Activated CD8-positive, alpha-beta memory T cell treated with anti-CD3 and anti-CD28 coated beads, Interleukin-2, amount 50 U/mL, for 4 hours (primary cell): ENCODE data around the gene SLC25A11.
A peak's percentile ranks its signal among the peaks of the same experiment; 100 is the strongest.

Experiments
- DNase-seq: peaks from one replicate; pipeline ENCODE4 v3.0.0-alpha.2; 2020

The SLC25A11 gene, protein sequence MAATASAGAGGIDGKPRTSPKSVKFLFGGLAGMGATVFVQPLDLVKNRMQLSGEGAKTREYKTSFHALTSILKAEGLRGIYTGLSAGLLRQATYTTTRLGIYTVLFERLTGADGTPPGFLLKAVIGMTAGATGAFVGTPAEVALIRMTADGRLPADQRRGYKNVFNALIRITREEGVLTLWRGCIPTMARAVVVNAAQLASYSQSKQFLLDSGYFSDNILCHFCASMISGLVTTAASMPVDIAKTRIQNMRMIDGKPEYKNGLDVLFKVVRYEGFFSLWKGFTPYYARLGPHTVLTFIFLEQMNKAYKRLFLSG

DNA sequence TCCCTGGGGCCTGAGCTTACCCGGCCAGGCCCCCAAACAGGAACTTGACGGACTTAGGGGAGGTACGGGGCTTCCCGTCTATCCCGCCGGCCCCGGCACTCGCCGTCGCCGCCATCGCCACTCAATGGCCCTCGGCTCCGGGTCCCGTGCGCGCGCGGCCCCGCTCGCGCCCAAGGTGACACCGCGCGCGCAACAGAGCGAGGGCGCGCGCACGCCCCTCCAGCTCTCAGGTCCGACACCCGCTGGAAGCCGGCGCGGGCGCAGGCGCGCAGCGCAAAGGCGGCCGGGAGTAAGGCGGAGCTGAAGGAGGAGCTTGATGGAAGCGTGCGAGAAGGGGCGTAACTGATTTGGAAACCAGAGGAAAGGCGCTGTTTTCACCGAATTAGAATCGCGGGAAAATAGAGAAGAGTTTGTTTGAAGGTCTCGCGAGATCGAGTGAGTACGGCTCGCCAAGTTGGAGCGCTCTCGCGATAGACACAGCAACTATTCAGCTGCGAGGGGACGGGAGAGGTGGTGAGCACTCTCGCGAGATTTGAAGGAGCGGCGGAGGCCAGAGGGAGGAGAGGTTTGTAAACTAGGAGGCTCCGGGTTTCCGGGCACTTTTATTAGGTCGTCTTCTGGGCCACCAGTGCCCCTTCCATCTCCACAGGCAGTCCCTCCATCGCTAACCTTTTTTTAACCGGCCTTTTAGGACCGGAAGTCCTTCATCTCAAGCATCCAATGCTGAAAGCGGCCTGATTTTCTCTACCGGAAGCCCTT, at the start of gene SLC25A11, which contains the start of gene RNF167:
TSS of gene SLC25A11 (minus strand) at position 251 of the 759 bp plus-strand sequence. CDS start at position 115, 136 bp downstream.
TSS of gene RNF167 (plus strand) at position 473 of the 759 bp plus-strand sequence. CDS start 642 bp downstream, outside the sequence.
- peak; percentile 92 for DNase-seq

DNA sequence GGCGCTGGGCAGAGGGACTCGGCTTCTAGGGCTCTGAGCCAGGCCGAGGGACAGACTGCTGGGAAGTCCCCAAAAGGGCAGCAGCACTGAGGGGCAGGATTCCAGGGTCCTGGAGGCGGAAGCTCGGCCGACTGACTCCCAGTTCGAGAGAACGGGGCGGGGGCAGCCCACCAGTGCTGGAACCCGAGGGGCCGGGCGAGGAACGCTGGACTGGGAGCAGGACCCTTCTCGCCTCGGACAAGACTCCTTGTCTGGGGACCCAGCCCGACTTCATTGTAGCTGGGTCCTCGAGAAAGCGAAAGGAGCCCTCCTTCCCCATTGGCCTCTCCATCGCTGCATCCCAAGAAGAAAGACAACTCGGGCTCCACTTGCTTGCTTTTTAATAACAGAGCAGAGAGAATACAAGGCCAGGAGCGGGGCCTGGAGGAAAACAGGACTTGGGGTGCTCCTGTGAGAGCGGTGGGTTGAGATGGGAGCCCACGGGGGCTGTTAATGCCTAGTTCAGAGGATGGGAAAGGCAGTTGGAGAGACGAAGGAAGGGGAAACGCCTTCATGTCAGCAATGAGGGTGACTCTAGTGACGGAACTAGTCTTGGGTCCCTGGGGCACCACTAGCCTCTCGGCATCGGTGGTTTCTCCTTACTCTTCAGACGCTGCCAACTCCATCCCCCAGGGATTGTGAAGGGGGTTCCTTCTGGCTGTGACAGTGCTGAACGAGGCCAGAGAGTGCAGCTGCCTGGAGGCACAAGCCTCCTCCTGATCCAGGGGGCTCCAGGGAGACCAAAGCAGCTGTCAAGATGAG, 48.1 kb upstream of the SLC25A11 start:
- no peak for DNase-seq

DNA sequence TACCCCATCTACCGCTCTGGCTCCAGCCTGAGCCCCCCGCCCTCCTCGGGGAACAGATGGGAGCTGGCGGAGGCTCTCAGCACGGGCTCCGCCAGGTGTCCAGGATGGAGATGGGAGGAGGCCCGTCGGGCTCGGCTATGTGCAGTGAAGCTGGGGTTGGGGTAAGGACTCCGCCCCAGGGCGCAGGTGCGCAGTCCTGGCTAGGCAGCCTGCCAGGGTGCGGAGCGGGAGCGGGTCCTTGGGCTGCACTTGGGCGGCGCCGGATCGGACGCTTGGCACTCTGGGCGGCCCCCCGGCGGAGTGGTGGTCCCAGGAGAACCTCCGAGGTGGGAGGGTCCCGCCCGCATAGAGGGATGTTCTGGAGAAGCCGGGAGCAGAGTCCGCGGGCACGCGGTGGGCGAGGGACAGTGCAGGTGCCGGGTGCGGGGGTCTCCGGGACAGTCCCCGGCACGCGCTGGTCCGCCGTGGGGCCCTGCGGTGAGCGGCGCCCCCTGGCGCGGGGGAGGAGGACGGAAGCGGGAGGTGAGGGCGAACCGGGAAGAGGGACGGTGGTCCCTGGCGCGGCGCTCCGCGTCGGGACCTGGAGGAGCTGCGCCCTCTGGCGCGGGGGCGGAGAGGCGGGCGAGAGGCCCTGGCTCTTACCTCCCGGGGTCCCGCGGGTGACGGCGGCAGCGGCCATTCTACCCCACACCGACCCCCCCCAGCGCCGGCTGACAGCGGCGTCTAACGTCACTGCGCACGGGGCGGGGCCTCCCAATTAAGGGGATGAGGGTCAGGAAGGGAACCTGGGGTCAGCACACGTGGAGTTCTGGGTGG, 47.3 kb upstream of the SLC25A11 start, which contains the start of gene CAMTA2:
TSS of gene CAMTA2 (minus strand) at position 725 of the 816 bp plus-strand sequence. CDS start 1,453 bp downstream, outside the sequence.
- peak; percentile 91 for DNase-seq

DNA sequence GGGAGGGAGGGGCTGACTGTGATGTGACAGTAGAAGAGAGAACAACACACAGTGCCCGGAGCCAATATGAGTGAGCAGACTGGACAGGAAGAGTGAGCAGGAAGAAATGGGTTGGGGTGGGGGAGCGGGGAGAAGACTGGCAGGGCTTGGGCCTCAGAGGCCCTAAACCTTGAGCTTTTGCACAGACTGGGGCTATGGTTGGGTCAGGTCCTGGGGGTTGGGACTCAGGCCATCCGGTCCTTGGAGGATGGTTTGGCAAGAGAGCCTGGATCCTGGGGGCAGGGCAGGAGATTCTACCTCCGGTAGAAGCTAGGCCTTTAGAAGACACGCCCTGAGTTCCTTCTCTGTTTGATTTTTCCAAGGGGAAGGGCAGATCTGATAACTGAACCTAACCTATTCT, 46.6 kb upstream of the SLC25A11 start:
- no peak for DNase-seq

DNA sequence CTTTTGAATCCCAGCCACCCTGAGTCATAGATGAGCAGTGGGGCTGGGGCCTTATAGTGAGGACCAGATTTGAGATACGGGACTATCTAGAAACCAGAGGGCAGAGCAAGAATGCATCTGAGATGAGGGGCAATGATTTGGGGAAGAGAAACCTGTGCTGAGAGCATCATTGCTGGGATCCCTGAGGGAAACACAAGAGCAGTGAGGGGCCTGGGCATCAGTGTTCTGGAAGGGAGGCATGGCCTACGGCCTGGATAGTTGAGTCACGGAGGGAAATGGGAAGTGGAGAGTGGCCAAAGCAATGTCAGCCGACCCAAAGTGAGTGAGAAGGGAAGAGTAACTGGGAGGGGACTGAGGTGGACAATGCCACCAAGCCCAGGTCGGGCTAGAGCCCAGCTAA, 42.5 kb upstream of the SLC25A11 start:
- DNase-seq = no peak

DNA sequence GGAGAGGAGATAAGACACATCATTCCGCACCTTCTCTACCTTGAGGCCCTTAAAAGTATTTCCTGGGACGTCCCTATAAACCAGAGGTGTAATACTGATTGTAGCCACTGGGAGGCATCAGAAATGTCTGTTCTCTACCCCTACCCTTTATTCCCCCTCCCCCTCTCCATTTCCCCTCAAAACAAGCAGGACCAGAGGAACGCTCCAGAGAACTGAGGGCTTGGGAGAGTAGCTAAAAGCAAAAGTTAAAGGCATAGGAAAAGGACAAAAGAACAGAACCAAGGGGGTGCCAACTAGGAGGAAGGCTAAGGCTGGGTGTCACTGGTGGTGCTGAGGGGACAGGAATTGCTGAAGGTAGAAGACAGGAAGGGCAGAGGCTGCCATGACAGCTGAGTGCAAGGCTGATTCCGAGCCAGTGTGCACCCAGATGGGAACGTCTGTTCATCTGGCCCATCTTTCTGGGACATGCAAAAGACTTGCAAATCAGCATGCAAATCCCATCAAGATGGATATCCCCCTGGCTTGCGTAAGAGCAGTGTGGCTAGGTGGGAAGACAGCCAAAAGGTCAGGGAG, 40.9 kb upstream of the SLC25A11 start:
- no peak for DNase-seq

DNA sequence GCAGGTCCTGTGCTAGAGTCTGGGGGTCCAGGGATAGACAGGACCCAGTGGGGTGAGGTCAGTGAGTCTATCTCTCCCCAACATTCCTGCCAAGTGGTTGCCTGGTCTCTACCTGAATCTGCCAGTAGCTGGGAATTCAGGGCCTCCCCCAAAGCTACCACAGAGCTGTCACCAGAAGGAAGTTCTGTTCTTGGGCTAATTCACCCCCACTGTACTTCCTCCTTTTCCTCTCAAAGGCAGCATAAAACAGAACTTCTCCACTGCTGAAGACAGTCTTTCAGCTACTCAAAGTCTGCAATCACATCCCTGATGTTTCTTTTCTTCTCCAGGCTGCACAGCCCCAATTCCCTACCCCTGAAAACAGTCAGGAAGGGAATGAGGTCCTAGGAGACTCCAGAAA, 38.9 kb upstream of the SLC25A11 start:
- DNase-seq = no peak

DNA sequence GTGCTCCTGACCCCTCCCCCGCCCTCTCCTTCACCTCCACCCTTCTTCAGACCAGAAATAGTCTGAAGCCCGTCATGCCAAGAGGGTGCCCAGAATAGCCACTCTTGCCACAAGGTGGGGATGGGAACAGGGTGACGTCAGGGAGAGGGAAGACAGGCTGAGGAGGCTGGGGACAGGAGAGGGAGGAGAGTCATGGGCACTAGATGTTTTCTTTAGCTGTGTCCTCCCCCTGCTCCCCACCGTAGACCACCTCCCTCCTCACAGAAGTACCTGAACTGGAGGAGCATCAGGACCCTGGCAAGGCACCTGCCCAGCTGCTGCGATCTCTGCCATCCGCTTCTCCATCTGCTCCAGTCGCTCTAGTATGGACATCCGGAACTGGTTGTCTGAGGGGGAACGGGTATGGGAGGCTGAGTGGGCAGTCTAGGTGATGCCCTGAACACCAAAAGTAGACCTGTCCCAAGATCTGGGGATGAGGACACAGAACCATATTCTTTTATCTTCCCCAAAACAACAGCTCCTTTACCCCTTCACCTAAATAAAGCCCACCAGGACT, 34.3 kb upstream of the SLC25A11 start:
- DNase-seq = no peak

DNA sequence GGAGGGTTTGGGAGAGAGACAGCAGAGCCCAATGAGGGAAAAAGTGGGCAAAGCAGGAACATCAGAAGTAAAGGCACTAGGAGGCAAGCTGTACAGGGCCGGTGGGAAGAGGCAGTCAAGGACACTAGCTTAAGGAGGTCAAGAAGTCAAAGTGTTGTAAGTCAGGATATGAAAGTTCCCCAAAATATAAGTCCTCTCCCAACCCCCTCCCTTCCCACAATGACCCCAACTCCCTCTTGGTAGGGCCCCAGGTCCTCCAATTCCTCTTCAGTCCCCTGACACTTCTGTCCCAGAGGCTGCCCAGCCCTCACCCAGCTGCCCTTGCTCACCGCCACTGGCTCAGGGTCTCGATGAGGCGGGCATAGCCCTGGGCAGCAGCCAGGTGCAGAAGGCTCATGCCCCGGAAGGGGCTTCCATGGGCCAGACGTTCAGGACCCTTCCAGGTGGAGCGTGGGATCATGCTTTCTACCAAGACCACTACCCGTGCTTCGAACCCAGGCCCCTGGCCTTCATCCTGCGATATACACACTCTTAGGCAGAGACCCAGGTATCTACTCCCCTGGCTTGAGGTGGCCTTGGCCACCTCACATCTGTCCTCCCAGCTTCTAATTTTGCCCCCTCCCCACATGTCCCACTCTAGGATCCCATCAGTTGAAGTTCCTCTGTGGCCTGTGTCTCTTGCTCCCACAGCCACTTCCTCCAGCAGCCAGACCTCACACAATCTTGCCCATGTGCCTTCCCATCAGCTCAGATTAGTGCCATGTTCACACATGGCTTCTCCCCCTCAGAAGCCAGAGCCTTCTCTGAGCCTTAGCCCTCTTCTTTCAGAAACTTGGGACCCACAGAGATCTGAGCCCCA, 33.6 kb upstream of the SLC25A11 start:
- DNase-seq = no peak

DNA sequence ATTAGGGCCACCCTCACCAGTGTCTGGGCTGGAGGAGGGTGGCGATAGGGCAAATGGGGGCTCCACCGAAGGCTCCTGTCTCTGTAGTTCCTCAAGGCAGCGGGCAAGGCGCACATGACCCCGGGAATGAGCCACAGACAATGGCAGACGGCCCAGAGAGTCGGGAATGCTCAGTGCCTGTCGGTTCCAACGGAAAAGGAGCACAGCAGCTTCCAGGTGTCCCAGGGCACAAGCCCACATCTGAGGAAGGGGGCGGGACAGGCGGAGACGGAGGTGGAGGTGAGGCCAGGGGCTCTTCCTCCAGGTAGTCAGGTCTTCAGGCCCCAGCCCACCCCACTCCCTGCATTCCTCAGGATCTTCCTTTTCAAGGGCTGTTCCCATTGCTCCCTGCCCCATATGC, 32.9 kb upstream of the SLC25A11 start:
- DNase-seq = no peak

DNA sequence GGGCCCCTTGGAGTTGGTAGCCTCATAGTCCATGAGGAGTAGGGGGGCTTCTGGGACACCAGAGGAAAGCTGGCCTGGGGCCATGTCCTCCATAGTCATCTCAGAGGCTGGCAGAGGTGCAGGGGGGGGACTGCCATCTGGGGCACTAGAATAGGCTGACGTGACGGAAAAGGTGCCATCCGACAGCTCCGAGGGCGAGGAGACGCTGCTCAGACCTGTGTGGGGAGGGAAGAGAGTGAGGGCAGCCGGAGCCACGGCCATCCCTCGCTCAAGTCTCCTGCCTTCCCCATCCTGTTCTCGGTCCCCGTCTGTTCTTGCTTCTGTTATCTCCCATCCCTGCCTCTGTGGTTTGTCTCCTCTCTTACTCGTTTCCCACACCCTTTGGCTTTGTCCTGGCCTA, 32.5 kb upstream of the SLC25A11 start:
- no peak for DNase-seq

DNA sequence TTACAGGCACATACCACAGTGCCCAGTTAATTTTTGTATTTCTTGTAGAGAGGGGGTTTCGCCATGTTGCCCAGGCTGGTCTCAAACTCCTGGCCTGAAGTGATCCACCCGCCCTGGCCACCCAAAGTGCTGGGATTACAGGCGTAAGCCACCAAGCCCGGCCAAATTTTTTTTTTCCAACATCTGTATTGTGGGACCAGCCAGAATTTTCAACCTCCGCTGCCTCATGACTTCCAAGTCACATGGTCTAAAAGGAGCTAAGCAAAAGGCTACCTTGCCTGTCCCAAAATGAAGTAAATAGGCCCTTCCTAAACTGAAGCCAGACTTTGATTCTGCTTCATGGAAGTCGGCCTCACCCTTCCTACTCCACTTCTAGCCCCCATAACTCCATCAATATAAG, 32.0 kb upstream of the SLC25A11 start:
- DNase-seq = no peak

DNA sequence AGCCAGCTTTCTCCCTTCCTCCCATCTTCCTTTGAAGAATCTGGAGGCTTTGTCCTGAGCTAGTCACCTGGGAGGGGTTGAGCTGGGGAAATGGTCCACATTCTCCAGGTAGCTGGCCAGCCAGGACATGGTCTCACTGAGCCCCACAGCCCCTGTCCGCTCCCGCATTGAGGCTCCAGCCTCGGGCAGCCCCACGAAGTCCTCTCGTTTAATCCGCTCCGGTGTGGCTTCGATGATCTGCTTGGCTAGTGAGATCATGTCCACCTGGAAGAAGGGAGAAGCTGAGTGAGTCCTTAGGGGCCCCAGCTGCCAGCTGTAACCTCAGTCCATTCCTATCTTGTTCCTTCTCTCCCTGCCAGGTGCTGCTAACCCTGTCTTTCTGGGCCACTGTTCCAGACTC, 30.4 kb upstream of the SLC25A11 start:
- no peak for DNase-seq

DNA sequence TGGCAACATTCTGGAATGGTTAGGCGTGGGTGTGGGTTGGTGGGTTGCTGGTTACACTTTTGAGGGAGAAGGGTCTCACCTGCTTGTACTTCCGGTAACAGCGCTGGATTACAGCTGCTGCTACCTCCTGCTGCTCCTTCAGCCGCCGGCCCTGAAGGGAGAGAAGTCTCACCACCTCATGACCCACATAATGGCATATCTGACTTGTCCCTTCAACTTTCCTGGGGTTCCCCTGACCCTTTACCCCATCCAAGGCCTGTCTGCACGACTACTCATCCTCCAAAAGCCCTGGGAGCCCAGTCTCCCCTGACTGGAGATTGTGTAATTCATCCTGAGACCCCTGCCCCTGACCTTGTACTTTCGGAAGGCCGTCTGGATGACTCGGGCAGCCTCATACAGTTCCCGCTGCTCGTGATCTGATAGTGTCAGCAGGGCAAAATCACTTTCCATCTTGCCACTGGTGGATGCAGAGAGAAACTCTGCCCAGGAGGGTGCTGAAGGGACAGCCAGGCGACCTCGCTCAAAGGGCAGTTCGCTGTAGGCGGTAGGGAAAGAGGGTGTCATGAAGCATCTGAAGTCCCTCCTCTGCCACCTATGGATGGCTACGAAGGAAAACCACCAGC, 29.8 kb upstream of the SLC25A11 start:
- DNase-seq = no peak

DNA sequence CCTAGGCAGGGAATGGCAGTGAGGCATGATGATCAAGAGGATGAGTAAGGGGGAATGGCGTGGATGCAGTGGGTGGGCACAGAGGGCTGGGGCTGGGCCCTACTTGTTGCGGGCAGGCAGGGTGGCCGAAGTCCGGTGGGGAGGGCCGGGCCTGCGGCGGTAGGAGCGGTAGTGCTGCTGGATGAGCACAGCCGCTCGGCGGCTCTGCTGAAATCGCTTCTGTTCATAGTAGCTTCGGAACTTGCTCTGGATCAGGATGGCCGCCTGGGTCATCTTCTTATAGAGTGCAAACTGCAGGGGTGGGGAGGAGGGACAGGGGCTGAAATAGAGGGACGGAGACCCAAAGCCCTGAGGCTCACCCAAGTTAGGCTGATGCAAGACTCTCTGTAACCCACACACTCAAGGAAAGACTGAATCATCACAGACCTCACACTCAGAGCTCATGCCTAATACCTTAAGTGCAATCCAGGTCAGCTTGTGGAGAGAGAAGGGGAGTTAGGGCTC, 29.3 kb upstream of the SLC25A11 start:
- no peak for DNase-seq

DNA sequence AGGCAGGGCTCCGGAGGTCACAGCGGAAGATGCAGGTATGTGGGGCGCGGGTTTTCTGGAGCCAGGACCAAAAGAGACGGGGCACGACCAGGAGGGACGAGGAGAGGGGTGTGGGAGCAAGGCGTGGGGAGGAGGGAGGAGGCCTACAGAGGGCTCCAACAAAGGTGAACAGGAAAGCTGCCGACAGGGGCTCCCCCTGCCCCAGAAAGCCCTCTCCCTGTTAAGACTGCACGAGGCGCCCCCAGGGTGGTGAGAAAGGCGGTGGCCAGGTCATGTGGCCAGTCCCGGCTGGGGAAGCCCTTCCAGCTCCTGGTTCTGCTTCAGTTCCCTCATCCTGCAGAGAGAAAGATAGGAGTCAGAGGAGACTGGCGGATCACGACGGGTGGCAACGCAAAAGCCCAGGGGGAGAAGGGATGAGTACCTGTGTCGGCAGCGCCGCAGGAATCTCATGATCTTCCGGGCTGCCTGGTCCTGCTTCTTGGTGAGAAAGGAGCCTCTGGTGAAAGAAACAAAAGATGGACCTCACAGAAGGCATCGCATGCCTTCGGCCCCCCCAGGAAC, 28.7 kb upstream of the SLC25A11 start:
- DNase-seq = no peak

DNA sequence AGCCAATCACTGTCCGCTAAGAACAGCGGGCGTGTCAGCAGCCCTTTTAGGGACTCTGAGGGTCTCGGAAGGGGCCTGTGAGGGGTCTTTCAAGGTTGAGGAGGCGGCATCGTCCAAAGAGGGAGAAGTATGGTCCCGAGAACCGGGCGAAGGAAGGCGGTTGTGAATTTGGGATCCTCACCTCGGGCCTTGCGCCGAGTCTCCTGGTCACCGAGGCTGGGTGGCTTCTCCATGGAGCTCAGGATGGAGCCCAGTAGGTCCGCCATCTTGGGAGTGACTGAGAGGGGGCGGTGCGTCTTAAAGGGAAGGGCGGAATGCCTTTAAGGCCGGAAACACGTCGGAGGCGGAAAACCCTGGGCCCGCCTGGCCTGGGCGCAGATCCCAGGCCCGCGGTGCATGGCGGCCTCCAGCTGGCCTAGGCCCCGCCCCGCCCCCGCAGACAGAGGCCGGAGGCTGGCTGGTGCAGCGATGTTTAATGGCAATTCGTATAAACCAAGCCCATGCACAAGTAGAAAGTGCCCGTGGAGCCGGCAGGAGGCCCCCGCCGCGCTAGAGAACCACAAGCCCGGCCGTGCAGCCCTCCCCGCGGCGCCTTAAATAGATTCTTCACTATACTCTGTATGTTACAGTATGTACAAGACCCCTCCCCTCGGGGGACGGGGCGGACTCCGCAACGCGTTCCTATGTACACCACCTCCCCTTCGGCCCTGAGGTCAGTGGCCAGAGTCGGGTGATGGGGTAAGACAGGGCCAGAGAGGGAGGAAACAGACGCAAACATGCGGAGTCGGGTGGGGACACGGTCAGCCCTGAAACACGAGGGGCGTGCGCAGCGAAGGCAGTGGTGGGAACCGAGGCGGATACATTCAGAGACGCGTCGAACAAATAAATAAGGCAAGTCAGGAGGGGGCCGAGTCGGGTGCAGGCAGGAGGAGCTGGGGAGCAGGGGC, 28.0 kb upstream of the SLC25A11 start, which contains the start of gene SPAG7:
TSS of gene SPAG7 (minus strand) at position 279 of the 947 bp plus-strand sequence. CDS start at position 266, 13 bp downstream.
- DNase-seq = peak; percentile 90

DNA sequence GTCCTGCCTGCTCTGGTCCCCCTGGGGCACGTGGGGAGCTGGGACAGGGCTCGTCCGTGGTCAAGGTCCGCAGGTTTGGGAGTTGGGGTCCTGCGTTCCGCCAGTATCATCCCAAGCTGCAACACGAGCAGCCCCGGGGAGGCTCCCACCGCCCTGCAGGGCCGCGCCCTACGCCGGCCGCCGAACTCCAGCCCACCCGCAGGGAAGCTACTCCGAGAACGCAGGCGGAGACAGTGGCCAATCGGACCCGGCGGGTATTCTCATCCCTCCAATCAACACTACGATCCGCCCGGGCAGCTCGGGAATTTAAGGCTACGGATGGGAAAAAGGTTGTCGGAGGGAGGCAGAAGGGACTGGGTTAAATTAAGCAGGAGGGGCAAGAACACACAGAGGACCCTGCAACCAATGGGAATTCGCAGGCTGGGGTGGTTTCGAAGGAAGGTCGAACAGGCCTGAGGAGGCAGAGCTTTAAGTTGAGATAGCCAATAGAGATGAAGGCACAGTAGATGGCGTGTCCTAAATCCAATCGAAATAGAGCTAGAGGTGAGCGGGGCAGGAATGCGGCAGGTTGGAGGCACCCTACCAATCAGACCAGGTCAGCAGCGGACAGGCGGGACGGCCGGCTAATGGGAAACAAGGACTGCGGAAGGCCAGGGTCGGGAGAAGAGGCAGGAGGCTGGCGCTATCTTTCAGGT, 27.1 kb upstream of the SLC25A11 start:
- peak; percentile 88 for DNase-seq
